Measurements from ENCODE around the gene P2RX5.
"Not testable (repeated sequence)": the region's sequence is repeated elsewhere in the genome, so short reads cannot be mapped to it uniquely, and the experiment has no call there.

P2RX5 gene

DNA sequence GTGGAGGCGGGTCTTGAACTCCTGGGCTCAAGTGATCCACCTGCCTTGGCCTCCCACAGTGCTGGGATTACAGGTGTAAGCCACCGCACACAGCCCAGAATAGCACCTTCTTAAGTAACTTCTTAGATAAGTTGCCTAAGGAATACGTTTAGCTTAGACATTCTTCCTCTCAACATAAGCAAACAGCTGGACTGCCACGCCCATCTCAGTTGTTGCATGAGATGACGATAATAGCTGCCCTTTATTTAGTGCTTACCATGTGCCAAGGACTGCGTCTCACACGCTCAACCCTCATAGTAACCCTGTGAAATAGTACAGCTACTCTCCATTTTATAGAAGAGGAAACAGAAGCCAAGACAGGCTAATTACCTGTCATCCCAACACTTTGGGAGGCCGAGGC is 39.6 kb upstream of the P2RX5 start:
- TF ChIP-seq, protein P1, sequence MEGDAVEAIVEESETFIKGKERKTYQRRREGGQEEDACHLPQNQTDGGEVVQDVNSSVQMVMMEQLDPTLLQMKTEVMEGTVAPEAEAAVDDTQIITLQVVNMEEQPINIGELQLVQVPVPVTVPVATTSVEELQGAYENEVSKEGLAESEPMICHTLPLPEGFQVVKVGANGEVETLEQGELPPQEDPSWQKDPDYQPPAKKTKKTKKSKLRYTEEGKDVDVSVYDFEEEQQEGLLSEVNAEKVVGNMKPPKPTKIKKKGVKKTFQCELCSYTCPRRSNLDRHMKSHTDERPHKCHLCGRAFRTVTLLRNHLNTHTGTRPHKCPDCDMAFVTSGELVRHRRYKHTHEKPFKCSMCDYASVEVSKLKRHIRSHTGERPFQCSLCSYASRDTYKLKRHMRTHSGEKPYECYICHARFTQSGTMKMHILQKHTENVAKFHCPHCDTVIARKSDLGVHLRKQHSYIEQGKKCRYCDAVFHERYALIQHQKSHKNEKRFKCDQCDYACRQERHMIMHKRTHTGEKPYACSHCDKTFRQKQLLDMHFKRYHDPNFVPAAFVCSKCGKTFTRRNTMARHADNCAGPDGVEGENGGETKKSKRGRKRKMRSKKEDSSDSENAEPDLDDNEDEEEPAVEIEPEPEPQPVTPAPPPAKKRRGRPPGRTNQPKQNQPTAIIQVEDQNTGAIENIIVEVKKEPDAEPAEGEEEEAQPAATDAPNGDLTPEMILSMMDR (IDR thresholded peaks at IDR 0.05; ENCODE audit: borderline replicate concordance, insufficient read depth, low read depth, low read length): no peak

DNA sequence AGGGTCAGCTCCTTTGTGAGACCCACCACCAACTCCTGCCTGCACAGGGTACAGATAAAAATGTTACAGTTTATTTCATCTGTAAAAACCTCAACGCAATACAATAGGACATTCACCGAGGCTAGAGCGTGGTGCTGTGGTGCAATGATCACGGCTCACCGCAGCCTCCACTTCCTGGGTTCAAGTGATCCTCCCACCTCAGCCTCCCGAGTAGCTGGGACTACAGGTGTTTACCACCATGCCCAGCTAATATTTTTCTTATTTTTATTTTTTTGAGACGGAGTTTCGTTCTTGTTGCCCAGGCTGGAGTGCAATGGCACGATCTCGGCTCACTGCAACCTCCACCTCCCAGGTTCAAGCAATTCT is 38.9 kb upstream of the P2RX5 start:
- not testable (repeated sequence) for H3K4me3 ChIP-seq (ENCODE audit: low read depth, low read length)

More for the DNA sequence above, 39.6 kb upstream of the P2RX5 start:
- H3K4me3 ChIP-seq (ENCODE audit: low read depth, low read length): no peak overlapping the region

DNA sequence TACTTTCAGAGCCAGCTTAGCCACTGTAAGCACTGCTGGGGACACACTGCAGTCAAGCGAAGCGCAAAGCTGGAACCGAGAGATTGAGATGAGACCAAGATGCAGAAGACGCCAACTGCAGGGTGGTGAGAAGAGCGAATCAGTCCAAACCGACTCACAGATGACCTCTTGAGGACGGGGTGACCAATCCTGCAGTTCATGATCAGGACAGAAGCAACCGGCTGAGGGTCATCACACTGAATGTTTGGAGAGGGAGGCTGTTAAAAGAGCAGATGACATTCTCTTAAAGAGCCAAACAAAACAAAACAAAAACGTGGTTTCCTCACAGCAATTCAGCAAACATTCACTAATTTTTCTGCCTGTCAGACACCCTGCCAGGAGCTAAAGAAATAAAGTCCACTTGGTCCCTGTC is 36.3 kb upstream of the P2RX5 start:
- TF ChIP-seq, protein P1 (IDR thresholded peaks at IDR 0.05; ENCODE audit: borderline replicate concordance, insufficient read depth, low read depth, low read length): peak; percentile 42; the same call in 1 of the 2 replicates

DNA sequence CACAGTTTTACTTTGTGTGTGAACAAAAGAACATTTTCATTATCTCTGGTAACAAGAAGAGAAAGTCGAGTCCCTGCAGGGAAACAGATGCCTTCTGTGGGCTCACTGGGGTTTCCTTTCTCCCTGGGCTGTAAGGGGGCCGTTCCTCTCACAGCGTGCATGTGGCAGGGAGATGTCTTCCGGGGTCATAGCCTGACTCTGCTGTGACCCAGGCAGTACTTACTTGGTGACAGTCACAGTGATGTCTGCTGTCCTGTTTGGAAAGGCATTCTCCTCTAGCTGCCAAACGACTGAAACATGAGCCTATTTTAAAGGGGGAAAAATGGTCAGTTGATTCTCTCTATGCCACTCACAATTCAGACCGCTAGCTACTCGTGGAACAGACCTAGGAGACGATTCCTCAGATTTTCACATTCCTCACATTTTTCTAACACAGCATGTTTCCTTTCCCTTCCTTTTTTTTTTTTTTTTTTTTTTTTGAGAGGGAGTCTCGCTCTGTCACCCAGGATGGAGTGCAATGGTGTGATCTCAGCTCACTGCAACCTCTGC is 35.0 kb upstream of the P2RX5 start:
- TF ChIP-seq, protein P1 (IDR thresholded peaks at IDR 0.05; ENCODE audit: borderline replicate concordance, insufficient read depth, low read depth, low read length): no peak
- H3K4me3 ChIP-seq (ENCODE audit: low read depth, low read length): no peak overlapping the region

More for the DNA sequence above, 36.3 kb upstream of the P2RX5 start:
- no peak overlapping the region for H3K4me3 ChIP-seq (ENCODE audit: low read depth, low read length)

DNA sequence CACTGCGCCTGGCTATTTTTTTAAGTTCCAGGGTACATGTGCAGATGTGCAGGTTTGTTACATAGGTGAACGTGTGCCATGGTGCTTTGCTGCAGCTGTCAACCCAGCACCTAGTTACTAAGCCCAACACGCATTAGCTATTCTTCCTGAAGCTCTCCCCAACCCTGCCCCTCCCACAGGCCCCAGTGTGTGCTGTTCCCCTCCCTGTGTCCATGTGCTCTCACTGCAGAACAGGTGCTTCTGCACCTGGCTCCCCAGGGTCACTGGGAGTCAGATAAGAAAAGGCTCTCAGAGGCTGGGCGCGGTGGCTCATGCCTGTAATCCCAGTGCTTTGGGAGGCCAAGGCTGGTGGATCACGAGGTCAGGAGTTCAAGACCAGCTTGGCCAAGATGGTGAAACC is 33.9 kb upstream of the P2RX5 start:
- no peak overlapping the region for H3K4me3 ChIP-seq (ENCODE audit: low read depth, low read length)
- TF ChIP-seq, protein P1 (IDR thresholded peaks at IDR 0.05; ENCODE audit: borderline replicate concordance, insufficient read depth, low read depth, low read length): no peak

DNA sequence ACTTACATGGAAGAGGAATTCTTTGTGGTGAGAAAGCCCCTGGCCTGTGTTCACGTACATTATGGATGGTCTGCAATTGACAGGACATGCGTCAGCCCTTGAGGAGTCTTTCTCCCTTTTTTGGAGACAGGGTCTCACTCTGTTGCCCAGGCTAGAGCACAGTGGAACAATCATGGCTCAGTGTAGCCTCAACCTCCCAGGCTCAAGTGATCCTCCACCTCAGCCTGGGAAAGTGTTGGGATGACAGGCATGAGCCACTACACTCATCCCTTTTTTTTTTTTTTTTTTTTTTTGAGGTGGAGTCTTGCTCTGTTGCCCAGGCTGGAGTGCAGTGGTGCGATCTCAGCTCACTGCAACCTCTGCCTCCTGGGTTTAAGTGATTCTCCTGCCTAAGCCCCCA is 32.1 kb upstream of the P2RX5 start:
- H3K4me3 ChIP-seq (ENCODE audit: low read depth, low read length): not testable (repeated sequence)

DNA sequence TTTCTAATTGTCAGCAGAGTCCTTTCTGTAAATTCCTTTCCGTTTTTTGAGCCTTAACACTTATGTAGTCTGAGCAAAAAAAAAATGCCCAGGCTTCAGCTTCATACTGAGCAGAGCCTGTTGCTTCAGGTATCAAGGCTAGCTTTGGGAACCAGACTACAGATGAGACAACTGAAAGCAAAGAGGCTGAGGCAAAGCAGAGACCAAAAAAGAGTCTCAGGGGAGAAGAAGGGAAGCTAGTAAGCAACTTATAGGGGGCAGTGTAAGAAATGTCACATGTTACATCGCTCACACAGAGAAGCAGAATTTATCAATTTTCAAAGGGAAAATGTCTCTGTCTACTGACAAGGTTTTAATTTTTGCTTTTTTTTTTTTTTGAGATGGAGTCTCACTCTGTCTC is 31.1 kb upstream of the P2RX5 start:
- H3K4me3 ChIP-seq (ENCODE audit: low read depth, low read length): no peak overlapping the region
- TF ChIP-seq, protein P1 (IDR thresholded peaks at IDR 0.05; ENCODE audit: borderline replicate concordance, insufficient read depth, low read depth, low read length): no peak

DNA sequence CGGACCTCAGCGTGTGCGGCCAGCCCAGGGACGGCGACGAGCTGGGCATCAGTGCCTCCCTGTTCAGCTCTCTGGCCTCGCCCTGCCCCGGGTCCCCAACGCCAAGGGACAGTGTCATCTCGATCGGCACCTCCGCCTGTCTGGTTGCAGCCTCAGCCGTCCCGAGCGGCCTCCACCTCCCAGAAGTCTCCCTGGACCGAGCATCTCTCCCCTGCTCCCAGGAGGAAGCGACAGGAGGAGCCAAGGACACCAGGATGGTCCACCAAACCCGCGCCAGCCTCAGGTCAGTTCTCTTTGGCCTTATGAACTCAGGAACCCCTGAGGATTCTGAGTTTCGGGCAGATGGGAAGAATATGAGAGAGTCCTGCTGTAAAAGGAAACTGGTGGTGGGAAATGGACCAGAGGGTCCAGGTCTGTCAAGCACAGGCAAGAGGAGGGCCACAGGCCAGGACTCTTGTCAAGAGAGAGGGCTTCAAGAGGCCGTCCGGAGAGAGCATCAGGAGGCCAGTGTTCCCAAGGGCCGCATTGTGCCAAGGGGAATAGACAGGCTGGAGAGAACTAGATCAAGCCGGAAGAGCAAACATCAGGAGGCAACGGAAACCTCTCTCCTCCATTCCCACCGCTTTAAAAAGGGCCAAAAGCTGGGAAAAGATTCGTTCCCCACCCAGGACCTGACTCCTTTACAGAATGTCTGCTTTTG is 28.6 kb upstream of the P2RX5 start:
- TF ChIP-seq, protein P1 (IDR thresholded peaks at IDR 0.05; ENCODE audit: borderline replicate concordance, insufficient read depth, low read depth, low read length): no peak
- peak overlapping the region; percentile 98 for H3K4me3 ChIP-seq (ENCODE audit: low read depth, low read length)

All from GM12875 (cell line).